Right lobe of liver (tissue), 6 donors: Measurements from ENCODE around the gene RACK1. TPM values are rescaled to one million over a fixed set of nuclear protein-coding genes. Genes with fewer than 3 reads are reported as not detected.

Experiments used
- ATAC-seq, 4 donors: fragments of 200-7000 bp; cut with Tn5 transposase; one replicate each; pipeline ENCODE4 v1.9.1; 2020; ENCODE audit warnings: mild to moderate bottlenecking in 4 of 4, moderate library complexity in 4 of 4
- DNase-seq, 3 donors: peaks; one replicate each; pipeline ENCODE4 v3.0.0-alpha.2; 2020
- H3K27ac ChIP-seq, 3 donors: fragments of 200-600 bp; one replicate each; pipeline ENCODE4 v1.8.0; 2022
- H3K27me3 ChIP-seq, 2 donors: fragments of 200-600 bp; one replicate each; pipeline ENCODE4 v1.8.0; 2022
- H3K36me3 ChIP-seq, 4 donors: fragments of 200-600 bp; sonication (generic) in 1 of 4; one replicate each; pipeline versions ENCODE4 v1.5.1 to v1.8.0; 2017 to 2022; ENCODE audit warnings: control low read depth in 1 of 4
- H3K4me1 ChIP-seq, 4 donors: fragments of 200-600 bp; sonication (generic) in 1 of 4; one replicate each; pipeline versions ENCODE4 v1.5.1 to v1.8.0; 2017 to 2022; ENCODE audit warnings: control low read depth in 1 of 4
- H3K4me3 ChIP-seq, 3 donors: fragments of 200-600 bp; one replicate each; pipeline ENCODE4 v1.8.0; 2022
- H3K9me3 ChIP-seq, 4 donors: fragments of 200-600 bp; sonication (generic) in 1 of 4; one replicate each; pipeline versions ENCODE4 v1.5.1 to v1.8.0; 2017 to 2022; ENCODE audit warnings: control low read depth in 1 of 4
- POLR2A ChIP-seq: fragments of 450-650 bp; IDR thresholded peaks from one replicate; pipeline ENCODE4 v1.6.1; 2017; ENCODE audit warnings: antibody characterized with exemption, mild to moderate bottlenecking
- WGBS: methylation state at CpG from one replicate; pipeline ENCODE4 v1.1.6; 2018; ENCODE audit warnings: low coverage, low lambda C conversion rate; ENCODE audit not compliant: insufficient coverage; ENCODE audit errors: missing lambda C conversion rate; 5-methylcytosine and 5-hydroxymethylcytosine counted together
- intact Hi-C, 2 donors: fragments of 100-400 bp; cut with DNase I; formaldehyde crosslinking; loops; one replicate each; pipeline versions ENCODE4 v1.11.2 to v1.14.1; 2022
- total RNA-seq, 6 experiments: library from RNA; depleted of rRNA in 2 of 6; stranded (reverse); fragments of >200 nt in 2 of 6; fragmentation: NEBNext Ultra II Directional in 3 of 6; extraction: Animal tissue kit (Norgen Biotek cat#: 25700) in 3 of 6; gene quantifications; one replicate each; pipeline versions ENCODE4 v1.1.0 to v1.2.4, GENCODE V29; 2016 to 2023
- TF ChIP-seq, protein P1 (sequence below), 4 donors: fragments of 200-600 bp in 3 of 4; fragments of 450-650 bp in 1 of 4; IDR thresholded peaks; one replicate each; pipeline versions ENCODE4 v1.5.1 to v1.8.0; 2016 to 2022; ENCODE audit warnings: antibody characterized with exemption in 4 of 4, mild to moderate bottlenecking in 2 of 4
- donor health status: DM: no; HTN: yes; CAD: no.
- donor health status: DM: no; HTN: no; CAD: no.
- donor health status: DM: no; HTN: no; CAD: no.
- donor health status: DM: no; HTN: yes; CAD: no.
- donor health status: DM: no; HTN: yes; CAD: no.

Gene RACK1
- total RNA-seq, 6 experiments from 2014 or later: 470 to 1,156 (median 552) TPM

GRCh38 chr5:181259283-181259682, 15.6 kb upstream of the RACK1 start:
- Histone ChIP-seq H3K36me3 (no peaks in the 10 kb centered on the region), H3K27me3 (no peaks in the 10 kb centered on the region), H3K4me1 (peaks cover 0 to 44% (median 12%) of the 10 kb centered on the region in 4 donors), H3K9me3 (no peaks in the 10 kb centered on the region), H3K27ac (no peak overlapping the region), H3K4me3 (peak overlapping the region; percentile 86 to 94 (median 89))
- no peak for DNase-seq
- 20% methylated on average over 2 of the region's 2 CpGs for WGBS
- no peak for ATAC-seq
- no peak for TF ChIP-seq POLR2A
- TF ChIP-seq, protein P1, sequence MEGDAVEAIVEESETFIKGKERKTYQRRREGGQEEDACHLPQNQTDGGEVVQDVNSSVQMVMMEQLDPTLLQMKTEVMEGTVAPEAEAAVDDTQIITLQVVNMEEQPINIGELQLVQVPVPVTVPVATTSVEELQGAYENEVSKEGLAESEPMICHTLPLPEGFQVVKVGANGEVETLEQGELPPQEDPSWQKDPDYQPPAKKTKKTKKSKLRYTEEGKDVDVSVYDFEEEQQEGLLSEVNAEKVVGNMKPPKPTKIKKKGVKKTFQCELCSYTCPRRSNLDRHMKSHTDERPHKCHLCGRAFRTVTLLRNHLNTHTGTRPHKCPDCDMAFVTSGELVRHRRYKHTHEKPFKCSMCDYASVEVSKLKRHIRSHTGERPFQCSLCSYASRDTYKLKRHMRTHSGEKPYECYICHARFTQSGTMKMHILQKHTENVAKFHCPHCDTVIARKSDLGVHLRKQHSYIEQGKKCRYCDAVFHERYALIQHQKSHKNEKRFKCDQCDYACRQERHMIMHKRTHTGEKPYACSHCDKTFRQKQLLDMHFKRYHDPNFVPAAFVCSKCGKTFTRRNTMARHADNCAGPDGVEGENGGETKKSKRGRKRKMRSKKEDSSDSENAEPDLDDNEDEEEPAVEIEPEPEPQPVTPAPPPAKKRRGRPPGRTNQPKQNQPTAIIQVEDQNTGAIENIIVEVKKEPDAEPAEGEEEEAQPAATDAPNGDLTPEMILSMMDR (IDR thresholded peaks at IDR 0.05): no peak
- intact Hi-C loops: no loop called here

DNA sequence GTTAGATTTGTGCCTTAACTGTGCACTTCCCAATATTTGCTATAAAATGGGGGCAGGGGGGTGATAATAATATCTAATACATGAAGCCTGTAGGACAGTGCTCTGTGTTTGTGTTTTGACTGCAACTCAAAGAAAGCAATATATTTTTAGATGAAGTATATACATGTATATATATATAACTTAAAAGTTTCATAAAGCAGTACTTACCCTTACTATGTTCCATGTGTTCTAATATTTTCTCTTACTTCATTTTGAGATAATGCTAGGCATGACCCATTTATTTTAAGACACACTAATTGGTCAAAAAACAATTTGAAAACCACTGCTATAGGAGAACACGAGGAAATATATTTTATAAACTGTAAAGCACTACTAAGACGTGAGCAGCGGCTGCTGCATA, 14.9 kb upstream of the RACK1 start:
- no peaks in the 10 kb centered on the region for H3K9me3 ChIP-seq
- no peaks in the 10 kb centered on the region for H3K27me3 ChIP-seq
- intact Hi-C loops: no loop called here
- DNase-seq: no peak
- TF ChIP-seq, protein P1 (IDR thresholded peaks at IDR 0.05): no peak
- TF ChIP-seq POLR2A: no peak
- ATAC-seq: no peak
- peaks cover 0 to 50% (median 12%) of the 10 kb centered on the region in 4 donors for H3K4me1 ChIP-seq
- no peak overlapping the region for H3K27ac ChIP-seq
- H3K4me3 ChIP-seq: peak overlapping the region in 2 of 3 donors; percentile 86 to 94
- peaks cover 0 to 2% (median 0%) of the 10 kb centered on the region in 4 donors for H3K36me3 ChIP-seq
- WGBS: 55% methylated on average over 3 of the region's 3 CpGs

GRCh38 chr5:181255836-181256578, 12.3 kb upstream of the RACK1 start:
- WGBS: 79% methylated on average over 7 of the region's 7 CpGs
- intact Hi-C loops: no loop called here

GRCh38 chr5:181255276-181255675, 11.6 kb upstream of the RACK1 start:
- no peak for TF ChIP-seq POLR2A
- TF ChIP-seq, protein P1 (IDR thresholded peaks at IDR 0.05): no peak
- no peaks in the 10 kb centered on the region for H3K27me3 ChIP-seq
- DNase-seq: no peak
- no peak overlapping the region for H3K27ac ChIP-seq
- 31% methylated on average over 1 of the region's 1 CpG for WGBS
- ATAC-seq: no peak
- peaks cover 0 to 4% (median 0%) of the 10 kb centered on the region in 4 donors for H3K36me3 ChIP-seq
- H3K4me3 ChIP-seq: no peak overlapping the region
- peaks cover 0 to 51% (median 12%) of the 10 kb centered on the region in 4 donors for H3K4me1 ChIP-seq
- intact Hi-C loops: no loop called here
- no peaks in the 10 kb centered on the region for H3K9me3 ChIP-seq

More at GRCh38 chr5:181255836-181256578, 12.3 kb upstream of the RACK1 start:
- no peak overlapping the region for H3K27ac ChIP-seq
- TF ChIP-seq, protein P1 (IDR thresholded peaks at IDR 0.05): no peak
- no peak for TF ChIP-seq POLR2A
- H3K27me3 ChIP-seq: no peaks in the 10 kb centered on the region
- peaks cover 0 to 4% (median 0%) of the 10 kb centered on the region in 4 donors for H3K36me3 ChIP-seq
- ATAC-seq: no peak
- H3K4me3 ChIP-seq: no peak overlapping the region
- H3K9me3 ChIP-seq: no peaks in the 10 kb centered on the region
- peaks cover 0 to 51% (median 12%) of the 10 kb centered on the region in 4 donors for H3K4me1 ChIP-seq
- no peak for DNase-seq
